B cell (primary cell): ENCODE results near the gene EPM2A. TPM values are rescaled to one million over a fixed set of nuclear protein-coding genes. Genes with fewer than 3 reads are reported as not detected.

Experiments
- ATAC-seq: fragments of 200-7000 bp; cut with Tn5 transposase; one replicate; pipeline ENCODE4 v1.10.0; 2021; ENCODE audit warnings: low read depth, mild to moderate bottlenecking, moderate number of reproducible peaks, moderate library complexity
- CTCF ChIA-PET: fragments of 350-600 bp; sonication (Branson Sonifier 250); formaldehyde crosslinking; loops from one replicate; lab custom pipeline; 2021; ENCODE audit warnings: antibody characterized with exemption, inconsistent platforms; lab: Charles Lee
- POLR2A ChIA-PET: fragments of 350-600 bp; sonication (Branson Sonifier 250); formaldehyde crosslinking; loops from one replicate; lab custom pipeline; 2021; ENCODE audit warnings: antibody characterized with exemption; lab: Charles Lee
- DNase-seq: peaks from one replicate; pipeline ENCODE4 v3.0.0; 2013
- H2AFZ ChIP-seq: 2 replicates; pipeline ENCODE4 v1.6.1; 2012; ENCODE audit warnings: mild to moderate bottlenecking, low read depth, low read length; ENCODE audit not compliant: insufficient read depth, poor library complexity, severe bottlenecking
- H3K27ac ChIP-seq, 2 donors: 1 replicate in 1 of 2; 2 replicates in 1 of 2; pipeline ENCODE4 v1.5.1; 2012 to 2013; ENCODE audit warnings: low read length in 2 of 2, mild to moderate bottlenecking in 2 of 2, moderate library complexity in 1 of 2
- H3K27me3 ChIP-seq, 4 experiments: fragments of 200-600 bp in 1 of 4; sonication (generic) in 1 of 4; replicated peaks in 1 of 4; 1 replicate in 2 of 4; 2 replicates in 2 of 4; pipeline versions ENCODE4 v1.6.1 to v1.7.0; 2013 to 2016; ENCODE audit warnings: low read length in 3 of 4, mild to moderate bottlenecking in 2 of 4, mixed read lengths in 1 of 4, moderate library complexity in 1 of 4; ENCODE audit not compliant: insufficient read depth in 4 of 4, control insufficient read depth in 3 of 4; ENCODE audit errors: control extremely low read depth in 1 of 4
- H3K36me3 ChIP-seq, 2 experiments: replicated peaks in 1 of 2; 1 replicate in 1 of 2; 2 replicates in 1 of 2; pipeline versions ENCODE4 v1.6.1 to v1.7.1; 2013; ENCODE audit warnings: low read length in 1 of 2; ENCODE audit not compliant: insufficient read depth in 2 of 2, control insufficient read depth in 1 of 2; ENCODE audit errors: control extremely low read depth in 1 of 2, extremely low read depth in 1 of 2
- H3K4me1 ChIP-seq, 2 donors: fragments of 200-600 bp in 1 of 2; sonication (generic) in 1 of 2; 1 replicate in 1 of 2; 2 replicates in 1 of 2; pipeline versions ENCODE4 v1.5.1 to v1.6.1; 2013 to 2017; ENCODE audit warnings: low read length in 2 of 2; ENCODE audit not compliant: control insufficient read depth in 2 of 2, insufficient read depth in 2 of 2
- H3K4me2 ChIP-seq: replicated peaks from 2 replicates; pipeline ENCODE3; 2012; ENCODE audit warnings: mild to moderate bottlenecking, low read depth, low read length; ENCODE audit not compliant: poor library complexity, severe bottlenecking
- H3K4me3 ChIP-seq, 5 experiments: fragments of 200-600 bp in 1 of 5; sonication (generic) in 1 of 5; 1 replicate in 3 of 5; 2 replicates in 2 of 5; pipeline versions ENCODE4 v1.5.1 to v1.7.0; 2011 to 2016; ENCODE audit warnings: low read length in 4 of 5, mild to moderate bottlenecking in 4 of 5, low read depth in 2 of 5, control low read depth in 1 of 5, moderate library complexity in 1 of 5; ENCODE audit not compliant: insufficient read depth in 1 of 5; ENCODE audit errors: control extremely low read depth in 1 of 5, extremely low read depth in 1 of 5
- H3K79me2 ChIP-seq: fragments of 200-600 bp; sonication (generic); one replicate; pipeline ENCODE4 v1.6.0; 2016; ENCODE audit warnings: low read length; ENCODE audit not compliant: control insufficient read depth, insufficient read depth
- H3K9ac ChIP-seq: fragments of 200-600 bp; sonication (generic); 2 replicates; pipeline ENCODE4 v1.6.1; 2017; ENCODE audit warnings: mild to moderate bottlenecking, low read length, moderate library complexity
- H3K9me3 ChIP-seq, 3 donors: one replicate each; pipeline versions ENCODE4 v1.6.1 to v1.7.1; 2013; ENCODE audit warnings: low read length in 2 of 3; ENCODE audit not compliant: control insufficient read depth in 2 of 3, insufficient read depth in 1 of 3; ENCODE audit errors: control extremely low read depth in 1 of 3
- H4K20me1 ChIP-seq: 2 replicates; pipeline ENCODE4 v1.6.0; 2012; ENCODE audit warnings: mild to moderate bottlenecking, low read length; ENCODE audit not compliant: insufficient read depth, control insufficient read depth, poor library complexity, severe bottlenecking
- H3K27ac Mint-ChIP-seq: one replicate; pipeline ENCODE4 v1.8.0; 2021; ENCODE audit warnings: mixed read lengths
- H3K27me3 Mint-ChIP-seq: one replicate; pipeline ENCODE4 v1.8.0; 2021; ENCODE audit warnings: mixed read lengths
- H3K4me1 Mint-ChIP-seq: one replicate; pipeline ENCODE4 v1.8.0; 2021; ENCODE audit warnings: mixed read lengths
- H3K4me3 Mint-ChIP-seq: one replicate; pipeline ENCODE4 v1.8.0; 2021; ENCODE audit warnings: mixed read lengths
- H3K9me3 Mint-ChIP-seq: one replicate; pipeline ENCODE4 v1.8.0; 2022; ENCODE audit warnings: mixed read lengths; ENCODE audit not compliant: insufficient read depth
- CTCF ChIP-seq: fragments of 200-600 bp; IDR thresholded peaks from one replicate; pipeline ENCODE4 v1.8.0; 2022; ENCODE audit warnings: antibody characterized with exemption, mild to moderate bottlenecking
- EZH2 ChIP-seq: IDR thresholded peaks from 2 replicates; pipeline ENCODE4 v1.6.1; 2012; ENCODE audit warnings: borderline replicate concordance, low read depth, mild to moderate bottlenecking, moderate library complexity, low read length; ENCODE audit not compliant: insufficient read depth, poor library complexity, severe bottlenecking
- WGBS: methylation state at CpG from one replicate; pipeline ENCODE4 v1.1.5; 2013; ENCODE audit warnings: missing lambda C conversion rate; ENCODE audit not compliant: insufficient coverage; 5-methylcytosine and 5-hydroxymethylcytosine counted together
- intact Hi-C: fragments of 100-400 bp; cut with micrococcal nuclease; formaldehyde crosslinking; loops from one replicate; pipeline ENCODE4 v1.10.0; 2022
- polyA plus RNA-seq: library from polyadenylated mRNA; depleted of rRNA; stranded (reverse); fragments of >200 nt; gene quantifications from 2 replicates; pipeline ENCODE4 v1.2.3, GENCODE V29; 2012
- total RNA-seq, 2 donors: library from RNA; stranded (reverse); fragments of 120-200 nt in 1 of 2; gene quantifications; 1 replicate in 1 of 2; 2 replicates in 1 of 2; pipeline versions ENCODE4 v1.2.3 to v1.2.4, GENCODE V29; 2013 to 2022

EPM2A gene
- total and polyA plus RNA-seq, 2 donors (not counting 1 experiment from before 2014, with no cell fraction given) = 6.2 to 17.0 TPM

DNA sequence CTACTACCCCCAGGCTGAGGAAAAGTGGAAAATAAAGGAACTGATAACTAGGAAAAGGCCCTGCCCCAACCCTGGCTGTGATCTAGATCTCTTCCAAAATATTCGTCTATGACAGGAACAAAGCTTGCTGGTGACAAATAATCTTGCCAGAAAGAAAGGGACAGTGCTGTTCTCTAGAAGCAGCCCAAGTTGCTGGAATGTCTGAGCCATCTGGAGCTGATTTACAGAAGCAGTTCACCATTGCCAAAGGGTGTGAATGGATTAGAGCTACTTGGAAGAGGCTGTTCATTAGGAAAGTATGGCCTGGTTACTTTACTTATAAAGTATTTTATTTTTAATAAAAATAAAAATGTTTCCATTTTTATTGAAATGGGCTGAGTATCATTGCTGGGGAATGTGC lies 146.3 kb downstream of the EPM2A start:
- H3K4me3 Mint-ChIP-seq = no peak overlapping the region
- H3K27me3 ChIP-seq = peaks cover 0 to 3% (median 0%) of the 10 kb centered on the region in 4 experiments
- H2AFZ ChIP-seq = no peak overlapping the region
- H3K4me1 ChIP-seq = no peaks in the 10 kb centered on the region
- ChIA-PET POLR2A (no interaction called here), CTCF (no interaction called here)
- 100% methylated on average over 1 of the region's 1 CpG for WGBS
- no peak overlapping the region for H3K27ac ChIP-seq
- no peak overlapping the region for H3K27ac Mint-ChIP-seq
- no peak overlapping the region for H3K9ac ChIP-seq
- DNase-seq (no peak), ATAC-seq (no peak)
- no peak overlapping the region for H3K4me2 ChIP-seq
- peaks cover 0 to 6% (median 0%) of the 10 kb centered on the region in 3 donors for H3K9me3 ChIP-seq
- no peaks in the 10 kb centered on the region for H3K79me2 ChIP-seq
- intact Hi-C loops = no loop called here
- no peaks in the 10 kb centered on the region for H4K20me1 ChIP-seq
- H3K27me3 Mint-ChIP-seq = peaks cover 5% of the 10 kb centered on the region
- no peak overlapping the region for H3K4me3 ChIP-seq
- H3K4me1 Mint-ChIP-seq = no peaks in the 10 kb centered on the region
- no peaks in the 10 kb centered on the region for H3K9me3 Mint-ChIP-seq
- TF ChIP-seq CTCF (no peak), EZH2 (no peak)
- H3K36me3 ChIP-seq = no peaks in the 10 kb centered on the region

GRCh38 chr6:145587334-145587733 lies 148.0 kb downstream of the EPM2A start:
- DNase-seq = no peak
- CTCF ChIA-PET = no interaction called here

More at GRCh38 chr6:145587334-145587733, 148.0 kb downstream of the EPM2A start:
- Histone ChIP-seq H3K4me1 (no peaks in the 10 kb centered on the region), H3K4me3 (no peak overlapping the region), H3K36me3 (no peaks in the 10 kb centered on the region), H3K4me2 (no peak overlapping the region), H3K9ac (no peak overlapping the region), H2AFZ (no peak overlapping the region), H4K20me1 (no peaks in the 10 kb centered on the region), H3K27ac (no peak overlapping the region), H3K79me2 (no peaks in the 10 kb centered on the region), H3K27me3 (peaks cover 0 to 3% (median 0%) of the 10 kb centered on the region in 4 experiments), H3K9me3 (peaks cover 0 to 13% (median 0%) of the 10 kb centered on the region in 3 donors)
- intact Hi-C loops = no loop called here
- ATAC-seq = no peak
- H3K4me1 Mint-ChIP-seq = no peaks in the 10 kb centered on the region
- POLR2A ChIA-PET = no interaction called here
- H3K27me3 Mint-ChIP-seq = peaks cover 6% of the 10 kb centered on the region
- no peaks in the 10 kb centered on the region for H3K9me3 Mint-ChIP-seq
- TF ChIP-seq CTCF = no peak
- no peak for TF ChIP-seq EZH2
- no peak overlapping the region for H3K27ac Mint-ChIP-seq
- no peak overlapping the region for H3K4me3 Mint-ChIP-seq
